ENCODE data around the gene B4GALT5. TPM values are rescaled to one million over a fixed set of nuclear protein-coding genes. Genes with fewer than 3 reads are reported as not detected.
"Not testable (repeated sequence)": the region's sequence is repeated elsewhere in the genome, so short reads cannot be mapped to it uniquely, and the experiment has no call there.

The B4GALT5 gene
- total and polyA plus RNA-seq, 7 experiments from 2014 or later, result 0.14 to 23.1 (median 3.6) TPM

DNA sequence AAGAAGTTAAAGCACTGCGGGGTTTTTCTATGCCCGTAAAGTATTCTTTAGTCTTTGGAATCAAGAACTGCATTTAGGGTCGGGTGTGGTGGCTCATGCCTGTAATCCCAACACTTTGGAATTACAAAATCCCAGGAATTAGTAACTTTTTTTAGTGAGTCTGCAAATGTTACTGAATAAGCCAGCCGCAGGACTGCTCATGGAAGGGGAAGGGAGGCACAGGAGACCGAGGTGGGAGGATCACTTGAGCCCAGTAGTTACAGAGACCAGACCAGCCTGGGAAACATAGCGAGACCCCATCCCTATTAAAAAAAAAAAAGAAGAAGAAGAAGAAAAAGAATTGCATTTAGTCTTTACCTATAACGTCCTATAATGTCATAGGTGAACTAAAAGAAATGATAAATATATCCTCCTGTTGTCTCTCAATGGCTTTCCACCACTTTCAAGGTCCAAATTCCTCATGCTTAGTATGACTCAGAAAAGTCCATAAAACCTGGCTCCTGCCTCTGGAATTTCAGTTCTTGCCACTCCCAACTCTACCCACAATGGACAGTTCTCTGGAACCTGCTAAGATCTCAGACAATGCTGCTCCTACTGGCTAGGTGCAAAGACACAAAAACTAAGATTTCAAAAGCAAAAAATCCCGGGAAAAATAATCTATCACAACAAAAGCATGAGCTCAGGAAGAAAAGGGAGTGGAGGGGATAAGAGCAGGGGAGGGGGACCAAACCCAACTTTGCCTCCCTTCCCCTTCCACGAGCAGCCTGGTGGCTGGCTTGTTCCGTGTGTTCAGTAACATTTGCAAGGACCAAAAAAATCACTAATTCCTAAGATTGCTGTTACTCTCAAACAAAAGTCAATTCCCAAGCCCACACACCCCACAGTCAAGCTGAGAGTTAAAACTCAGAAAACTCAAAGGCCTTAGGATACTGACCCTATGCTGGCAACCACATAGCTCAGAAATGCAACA lies 39.0 kb downstream of the B4GALT5 start:
- H3K27ac ChIP-seq (ENCODE audit: low read depth, low read length), result no peak overlapping the region
- ATAC-seq, result no peak
- no peak for DNase-seq
- H3K4me3 ChIP-seq (ENCODE audit: low read length), result no peak overlapping the region
- peaks cover 19 to 82% (median 39%) of the 10 kb centered on the region in 7 donors for H3K4me1 Mint-ChIP-seq
- no peak overlapping the region for H3K4me3 Mint-ChIP-seq
- peak overlapping the region in 1 of 9 donors; percentile 22 for H3K27ac Mint-ChIP-seq
- POLR2A ChIA-PET, result no interaction called here
- H3K9me3 ChIP-seq (ENCODE audit: control insufficient read depth in 2 of 3, low read length in 3 of 3), result no peaks in the 10 kb centered on the region
- no peaks in the 10 kb centered on the region for H3K36me3 ChIP-seq (ENCODE audit: control insufficient read depth in 2 of 3, insufficient read depth in 3 of 3, low read length in 3 of 3)
- H3K36me3 Mint-ChIP-seq, result peaks cover 0 to 11% (median 2%) of the 10 kb centered on the region in 5 donors
- intact Hi-C loops (cut with micrococcal nuclease), result loop anchor here in 1 of 2 donors (5.0 kb wide), 2 partner anchors 32 to 38 kb away; partner anchors contain the start of gene B4GALT5
- no peaks in the 10 kb centered on the region for H3K9me3 Mint-ChIP-seq
- H3K4me1 ChIP-seq (ENCODE audit: control insufficient read depth in 2 of 2, insufficient read depth in 2 of 2, low read length in 2 of 2), result peaks cover 0 to 78% of the 10 kb centered on the region in 2 donors
- H3K27me3 Mint-ChIP-seq, result no peaks in the 10 kb centered on the region
- H3K27me3 ChIP-seq (ENCODE audit: control insufficient read depth in 2 of 2, insufficient read depth in 2 of 2, low read length in 2 of 2), result no peaks in the 10 kb centered on the region
- CTCF ChIA-PET, result interaction anchor here (0.6 kb wide), 2 partner anchors 11 to 69 kb away, joined by 4 read pairs; no protein-coding TSS in a partner anchor

DNA sequence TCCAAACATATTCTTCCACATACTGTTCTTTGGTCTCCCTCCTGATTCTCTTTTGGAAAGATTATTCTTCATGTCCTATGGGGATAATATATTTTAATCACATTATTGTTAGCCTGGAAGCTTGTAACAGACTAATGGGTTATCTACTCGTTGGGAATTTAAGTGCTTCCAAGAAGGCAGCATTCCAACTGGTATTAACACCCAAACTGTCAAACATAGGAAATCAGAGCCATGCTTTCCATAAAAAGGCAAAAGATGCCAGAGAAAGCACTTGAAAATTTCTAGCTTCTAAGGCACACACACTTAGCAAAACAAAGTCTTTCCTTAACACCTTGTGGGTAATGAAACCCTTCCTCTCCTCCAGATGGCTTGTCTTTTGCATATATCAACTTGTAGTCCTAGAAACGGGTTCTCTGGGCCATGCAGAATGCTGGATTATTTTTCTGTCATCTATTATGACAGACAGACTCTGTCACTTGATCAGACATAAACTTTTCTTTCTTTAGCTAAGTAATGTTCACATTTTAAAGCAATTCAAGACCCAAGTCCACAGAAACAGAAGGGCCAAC lies 41.5 kb downstream of the B4GALT5 start:
- Mint-ChIP-seq H3K27me3 (no peaks in the 10 kb centered on the region), H3K27ac (no peak overlapping the region), H3K4me3 (no peak overlapping the region), H3K36me3 (peaks cover 0 to 14% (median 2%) of the 10 kb centered on the region in 5 donors), H3K9me3 (no peaks in the 10 kb centered on the region), H3K4me1 (peaks cover 21 to 74% (median 34%) of the 10 kb centered on the region in 7 donors)
- Histone ChIP-seq H3K4me1 (ENCODE audit: control insufficient read depth in 2 of 2, insufficient read depth in 2 of 2, low read length in 2 of 2) (peaks cover 0 to 66% of the 10 kb centered on the region in 2 donors), H3K9me3 (ENCODE audit: control insufficient read depth in 2 of 3, low read length in 3 of 3) (no peaks in the 10 kb centered on the region), H3K27me3 (ENCODE audit: control insufficient read depth in 2 of 2, insufficient read depth in 2 of 2, low read length in 2 of 2) (no peaks in the 10 kb centered on the region), H3K27ac (ENCODE audit: low read depth, low read length) (no peak overlapping the region), H3K36me3 (ENCODE audit: control insufficient read depth in 2 of 3, insufficient read depth in 3 of 3, low read length in 3 of 3) (no peaks in the 10 kb centered on the region), H3K4me3 (ENCODE audit: low read length) (no peak overlapping the region)
- CTCF ChIA-PET, result no interaction called here
- intact Hi-C loops (cut with micrococcal nuclease), result no loop called here
- POLR2A ChIA-PET, result no interaction called here
- no peak for ATAC-seq
- no peak for DNase-seq

DNA sequence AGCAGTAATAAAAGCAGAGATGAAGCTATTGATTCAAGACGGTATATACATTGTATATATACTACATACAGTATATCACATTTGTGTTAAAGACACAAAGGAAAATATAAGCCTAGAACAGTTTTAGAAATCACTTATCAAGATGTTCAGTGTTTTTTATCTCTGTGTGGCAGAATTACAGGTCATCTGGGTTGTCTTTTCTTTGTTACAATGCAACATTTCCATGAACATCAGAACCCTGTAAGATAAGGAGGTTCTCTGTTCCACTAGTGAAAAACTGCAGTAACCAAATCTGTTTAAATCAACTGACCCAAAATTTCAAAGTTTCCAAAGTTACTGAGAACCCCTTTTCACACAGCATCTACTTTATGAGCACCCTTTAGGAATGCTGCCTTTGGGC lies 42.2 kb downstream of the B4GALT5 start:
- Mint-ChIP-seq H3K4me1 (peaks cover 17 to 66% (median 26%) of the 10 kb centered on the region in 7 donors), H3K27ac (no peak overlapping the region), H3K9me3 (no peaks in the 10 kb centered on the region), H3K27me3 (no peaks in the 10 kb centered on the region), H3K36me3 (peaks cover 0 to 11% (median 2%) of the 10 kb centered on the region in 5 donors), H3K4me3 (no peak overlapping the region)
- Histone ChIP-seq H3K4me3 (ENCODE audit: low read length) (no peak overlapping the region), H3K4me1 (ENCODE audit: control insufficient read depth in 2 of 2, insufficient read depth in 2 of 2, low read length in 2 of 2) (peaks cover 0 to 59% of the 10 kb centered on the region in 2 donors), H3K27me3 (ENCODE audit: control insufficient read depth in 2 of 2, insufficient read depth in 2 of 2, low read length in 2 of 2) (no peaks in the 10 kb centered on the region), H3K9me3 (ENCODE audit: control insufficient read depth in 2 of 3, low read length in 3 of 3) (no peaks in the 10 kb centered on the region), H3K36me3 (ENCODE audit: control insufficient read depth in 2 of 3, insufficient read depth in 3 of 3, low read length in 3 of 3) (no peaks in the 10 kb centered on the region), H3K27ac (ENCODE audit: low read depth, low read length) (no peak overlapping the region)
- no peak for DNase-seq
- intact Hi-C loops (cut with micrococcal nuclease), result no loop called here
- ATAC-seq, result no peak
- ChIA-PET CTCF (no interaction called here), POLR2A (no interaction called here)

DNA sequence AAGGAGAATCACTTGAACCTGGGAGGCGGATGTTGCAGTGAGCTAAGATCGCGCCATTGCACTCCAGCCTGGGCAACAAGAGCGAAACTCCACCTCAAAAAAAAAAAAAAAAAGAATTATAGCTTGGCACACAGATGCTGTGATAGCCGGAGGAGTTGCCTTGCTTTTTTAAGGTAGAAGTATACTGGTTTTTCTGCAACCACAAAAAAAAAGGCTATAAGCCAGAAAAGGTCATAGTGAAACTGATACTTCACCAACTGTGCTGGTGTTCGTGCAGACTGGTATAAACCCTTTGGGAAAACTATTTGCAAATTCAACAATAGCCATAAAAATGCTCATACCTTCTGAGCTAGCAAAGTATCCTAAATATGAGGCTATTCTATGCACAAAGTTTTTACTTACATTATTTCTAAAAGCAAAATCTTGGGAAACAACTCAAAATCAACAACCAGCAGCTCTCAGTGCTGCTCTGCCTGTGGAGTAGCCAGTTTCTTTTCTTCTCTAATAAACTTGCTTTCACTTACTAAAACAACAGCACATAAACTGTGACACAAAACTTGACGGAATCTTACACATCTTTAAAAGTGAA lies 44.0 kb downstream of the B4GALT5 start:
- peak; percentile 63 for ATAC-seq

DNA sequence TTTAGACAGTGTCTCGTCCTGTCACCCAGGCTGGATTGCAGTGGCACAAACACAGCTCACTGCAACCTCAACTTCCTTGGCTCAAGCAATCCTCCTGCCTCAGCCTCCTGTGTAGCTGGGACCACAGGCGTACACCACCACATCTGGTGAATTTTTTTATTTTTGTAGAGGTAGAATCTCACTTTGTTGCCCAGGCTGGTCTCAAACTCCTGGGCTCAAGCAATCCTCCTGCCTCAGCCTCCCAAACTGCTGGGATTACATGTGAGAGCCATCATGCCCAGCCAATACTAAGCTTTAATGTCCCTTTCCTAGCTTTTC lies 44.8 kb downstream of the B4GALT5 start:
- peak overlapping the region in 5 of 10 donors; percentile 10 to 69 (median 27) for H3K4me3 Mint-ChIP-seq
- intact Hi-C loops (cut with micrococcal nuclease), result loop anchor here in 1 of 2 donors (1.0 to 5.0 kb wide), 2 partner anchors 8 to 47 kb away; no protein-coding TSS in a partner anchor
- peak overlapping the region in 2 of 9 donors; percentile 28 to 80 for H3K27ac Mint-ChIP-seq
- Histone ChIP-seq H3K4me1 (ENCODE audit: control insufficient read depth in 2 of 2, insufficient read depth in 2 of 2, low read length in 2 of 2) (peaks cover 0 to 36% of the 10 kb centered on the region in 2 donors), H3K4me3 (ENCODE audit: low read length) (peak overlapping the region; percentile 20)
- ATAC-seq; H3K27me3 Mint-ChIP-seq; H3K9me3 Mint-ChIP-seq; POLR2A ChIA-PET; H3K27me3 ChIP-seq (ENCODE audit: control insufficient read depth in 2 of 2, insufficient read depth in 2 of 2, low read length in 2 of 2); DNase-seq; CTCF ChIA-PET; H3K36me3 ChIP-seq (ENCODE audit: control insufficient read depth in 2 of 3, insufficient read depth in 3 of 3, low read length in 3 of 3); H3K9me3 ChIP-seq (ENCODE audit: control insufficient read depth in 2 of 3, low read length in 3 of 3); H3K27ac ChIP-seq (ENCODE audit: low read depth, low read length): not testable (repeated sequence)
- peaks cover 0 to 11% (median 0%) of the 10 kb centered on the region in 5 donors for H3K36me3 Mint-ChIP-seq
- peaks cover 15 to 51% (median 26%) of the 10 kb centered on the region in 7 donors for H3K4me1 Mint-ChIP-seq

More for the DNA sequence above, 44.0 kb downstream of the B4GALT5 start:
- ChIA-PET POLR2A (interaction anchor here (0.6 kb wide), 1 partner anchor 178 kb away, joined by 3 read pairs; no protein-coding TSS in a partner anchor), CTCF (no interaction called here)
- H3K27ac Mint-ChIP-seq, result peak overlapping the region in 1 of 9 donors; percentile 80
- no peaks in the 10 kb centered on the region for H3K27me3 Mint-ChIP-seq
- no peaks in the 10 kb centered on the region for H3K36me3 ChIP-seq (ENCODE audit: control insufficient read depth in 2 of 3, insufficient read depth in 3 of 3, low read length in 3 of 3)
- intact Hi-C loops (cut with micrococcal nuclease), result loop anchor here in 1 of 2 donors (1.0 to 5.0 kb wide), 2 partner anchors 8 to 47 kb away; no protein-coding TSS in a partner anchor
- no peaks in the 10 kb centered on the region for H3K27me3 ChIP-seq (ENCODE audit: control insufficient read depth in 2 of 2, insufficient read depth in 2 of 2, low read length in 2 of 2)
- no peak for DNase-seq
- H3K4me3 ChIP-seq (ENCODE audit: low read length), result peak overlapping the region; percentile 10
- H3K4me1 ChIP-seq (ENCODE audit: control insufficient read depth in 2 of 2, insufficient read depth in 2 of 2, low read length in 2 of 2), result peaks cover 0 to 41% of the 10 kb centered on the region in 2 donors
- H3K27ac ChIP-seq (ENCODE audit: low read depth, low read length), result no peak overlapping the region
- H3K9me3 ChIP-seq (ENCODE audit: control insufficient read depth in 2 of 3, low read length in 3 of 3), result no peaks in the 10 kb centered on the region
- H3K4me1 Mint-ChIP-seq, result peaks cover 15 to 52% (median 26%) of the 10 kb centered on the region in 7 donors
- H3K9me3 Mint-ChIP-seq, result no peaks in the 10 kb centered on the region
- H3K4me3 Mint-ChIP-seq, result peak overlapping the region in 7 of 10 donors; percentile 18 to 72 (median 46)
- peaks cover 0 to 11% (median 1%) of the 10 kb centered on the region in 5 donors for H3K36me3 Mint-ChIP-seq

DNA sequence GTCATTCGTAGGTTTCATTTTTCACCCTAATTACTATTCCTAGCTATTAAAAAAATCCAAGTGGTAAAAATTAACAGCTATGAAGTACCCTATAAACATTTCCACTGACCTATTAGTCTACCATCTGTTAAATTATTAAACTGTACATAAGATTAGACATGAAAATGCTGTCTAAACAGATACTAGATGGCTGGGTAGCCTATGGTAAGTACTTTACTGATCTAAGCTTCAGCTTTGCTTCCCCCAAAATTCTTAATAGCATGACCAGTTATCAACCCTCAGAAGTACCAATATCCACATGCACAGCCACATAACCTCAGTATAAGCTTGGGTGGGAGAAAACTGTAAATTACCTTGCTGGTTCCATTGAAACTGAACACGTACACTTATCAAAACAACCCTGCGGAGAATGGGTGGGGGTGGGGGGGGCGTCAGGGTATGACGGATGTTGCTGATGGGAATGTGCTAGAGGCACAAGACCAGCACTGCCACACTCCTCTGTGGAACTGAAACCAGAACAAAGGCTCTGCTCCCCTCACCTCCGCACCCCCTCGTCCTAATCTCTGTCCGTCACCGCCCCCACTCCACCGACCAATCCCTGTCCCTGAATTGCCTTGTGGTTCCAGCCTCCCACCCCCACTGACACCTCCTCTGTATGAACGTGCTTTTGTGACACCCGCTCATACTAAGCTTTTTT lies 45.3 kb downstream of the B4GALT5 start:
- POLR2A ChIA-PET, result no interaction called here
- H3K27me3 Mint-ChIP-seq, result no peaks in the 10 kb centered on the region
- intact Hi-C loops (cut with micrococcal nuclease), result loop anchor here in 1 of 2 donors (5.0 kb wide), 1 partner anchor 46 kb away; no protein-coding TSS in a partner anchor
- peaks cover 0 to 11% (median 0%) of the 10 kb centered on the region in 5 donors for H3K36me3 Mint-ChIP-seq
- H3K4me3 Mint-ChIP-seq, result peak overlapping the region in 7 of 10 donors; percentile 10 to 69 (median 27)
- Histone ChIP-seq H3K27me3 (ENCODE audit: control insufficient read depth in 2 of 2, insufficient read depth in 2 of 2, low read length in 2 of 2) (no peaks in the 10 kb centered on the region), H3K4me3 (ENCODE audit: low read length) (no peak overlapping the region), H3K27ac (ENCODE audit: low read depth, low read length) (no peak overlapping the region), H3K9me3 (ENCODE audit: control insufficient read depth in 2 of 3, low read length in 3 of 3) (no peaks in the 10 kb centered on the region), H3K4me1 (ENCODE audit: control insufficient read depth in 2 of 2, insufficient read depth in 2 of 2, low read length in 2 of 2) (peaks cover 0 to 36% of the 10 kb centered on the region in 2 donors), H3K36me3 (ENCODE audit: control insufficient read depth in 2 of 3, insufficient read depth in 3 of 3, low read length in 3 of 3) (no peaks in the 10 kb centered on the region)
- peak overlapping the region in 3 of 9 donors; percentile 28 to 80 (median 52) for H3K27ac Mint-ChIP-seq
- CTCF ChIA-PET, result no interaction called here
- no peaks in the 10 kb centered on the region for H3K9me3 Mint-ChIP-seq
- peaks cover 15 to 50% (median 26%) of the 10 kb centered on the region in 7 donors for H3K4me1 Mint-ChIP-seq
- ATAC-seq (peak; percentile 92), DNase-seq (peak in 6 of 9 donors; percentile 1 to 50 (median 10))
